GM23338 (cell line): Measurements from ENCODE around the gene UGT2B15. TPM values are rescaled to one million over a fixed set of nuclear protein-coding genes. Genes with fewer than 3 reads are reported as not detected.
A peak's percentile ranks its signal among the peaks of the same experiment; 100 is the strongest.
"Not testable (repeated sequence)": the region's sequence is repeated elsewhere in the genome, so short reads cannot be mapped to it uniquely, and the experiment has no call there.

Source experiments
- ATAC-seq: fragments of 200-7000 bp; cut with Tn5 transposase; 3 replicates; pipeline ENCODE4 v1.9.1; 2020
- DNase-seq: peaks from one replicate; pipeline ENCODE4 v3.0.0-alpha.2; 2015; ENCODE audit warnings: low spot score
- H2AFZ ChIP-seq: fragments of 200-600 bp; sonication (generic); 2 replicates; pipeline ENCODE4 v1.8.0; 2016; ENCODE audit warnings: antibody characterized with exemption, mild to moderate bottlenecking, moderate library complexity
- H3F3A ChIP-seq: fragments of 200-600 bp; sonication (generic); replicated peaks from 2 replicates; pipeline ENCODE4 v1.8.0; 2017; ENCODE audit warnings: antibody characterized with exemption, mixed run types, low read depth
- H3K27ac ChIP-seq: fragments of 200-600 bp; sonication (generic); 2 replicates; pipeline ENCODE4 v1.6.1; 2016; ENCODE audit warnings: low read depth
- H3K27me3 ChIP-seq: fragments of 200-600 bp; sonication (generic); 2 replicates; pipeline ENCODE4 v1.8.0; 2016; ENCODE audit warnings: mild to moderate bottlenecking, mixed run types, moderate library complexity; ENCODE audit not compliant: insufficient read depth
- H3K36me3 ChIP-seq: fragments of 200-600 bp; sonication (generic); 2 replicates; pipeline ENCODE4 v1.8.0; 2016; ENCODE audit warnings: mild to moderate bottlenecking; ENCODE audit not compliant: insufficient read depth
- H3K4me1 ChIP-seq: fragments of 200-600 bp; sonication (generic); 2 replicates; pipeline ENCODE4 v1.8.0; 2016; ENCODE audit warnings: mild to moderate bottlenecking, moderate library complexity; ENCODE audit not compliant: insufficient read depth
- H3K4me2 ChIP-seq: fragments of 200-600 bp; sonication (generic); 2 replicates; pipeline ENCODE4 v1.7.1; 2017; ENCODE audit warnings: mixed run types
- H3K4me3 ChIP-seq: fragments of 200-600 bp; sonication (generic); 2 replicates; pipeline ENCODE4 v1.6.1; 2016; ENCODE audit warnings: mixed run types
- H3K79me2 ChIP-seq: fragments of 200-600 bp; sonication (generic); replicated peaks from 2 replicates; pipeline ENCODE4 v1.8.0; 2017; ENCODE audit warnings: mild to moderate bottlenecking; ENCODE audit not compliant: insufficient read depth
- H3K9me2 ChIP-seq: fragments of 200-600 bp; sonication (generic); 2 replicates; pipeline ENCODE4 v1.8.0; 2017; ENCODE audit not compliant: insufficient read depth
- H4K20me1 ChIP-seq: fragments of 200-600 bp; sonication (generic); replicated peaks from 2 replicates; pipeline ENCODE4 v1.8.0; 2017; ENCODE audit warnings: mild to moderate bottlenecking; ENCODE audit not compliant: insufficient read depth
- H3K27ac Mint-ChIP-seq: 2 replicates; pipeline ENCODE4 v1.8.0; 2020; ENCODE audit warnings: inconsistent platforms, mild to moderate bottlenecking, moderate library complexity, mixed read lengths
- H3K27me3 Mint-ChIP-seq: 3 replicates; pipeline ENCODE4 v1.8.0; 2022; ENCODE audit warnings: low read depth, mild to moderate bottlenecking, moderate library complexity, mixed read lengths, inconsistent platforms; ENCODE audit not compliant: insufficient read depth, poor library complexity
- H3K36me3 Mint-ChIP-seq: 3 replicates; pipeline ENCODE4 v1.8.0; 2021; ENCODE audit warnings: low read depth, mild to moderate bottlenecking, inconsistent platforms, moderate library complexity, mixed read lengths
- H3K4me1 Mint-ChIP-seq: 3 replicates; pipeline ENCODE4 v1.8.0; 2020; ENCODE audit warnings: mild to moderate bottlenecking, inconsistent platforms, mixed read lengths
- H3K4me3 Mint-ChIP-seq: 3 replicates; pipeline ENCODE4 v1.8.0; 2021; ENCODE audit warnings: moderate library complexity, mild to moderate bottlenecking, inconsistent platforms, mixed read lengths
- H3K9me3 Mint-ChIP-seq: 3 replicates; pipeline ENCODE4 v1.8.0; 2020; ENCODE audit warnings: moderate library complexity, mild to moderate bottlenecking, inconsistent platforms, mixed read lengths
- CREB1 ChIP-seq: fragments of 250-450 bp; sonication (Bioruptor Pico); IDR thresholded peaks from 2 replicates; pipeline ENCODE4 v1.5.0; 2020; ENCODE audit warnings: low read depth, mild to moderate bottlenecking, moderate library complexity
- EZH2phosphoT487 ChIP-seq: fragments of 200-600 bp; sonication (generic); IDR thresholded peaks from one replicate; pipeline ENCODE4 v1.8.1; 2018; ENCODE audit warnings: antibody characterized with exemption; ENCODE audit not compliant: unreplicated experiment
- JUNB ChIP-seq: IDR thresholded peaks from one replicate; pipeline ENCODE4 v1.6.1; 2016; ENCODE audit warnings: antibody characterized with exemption; ENCODE audit not compliant: unreplicated experiment
- NANOG ChIP-seq: IDR thresholded peaks from 2 replicates; pipeline ENCODE4 v1.6.1; 2016; ENCODE audit warnings: antibody characterized with exemption, borderline replicate concordance
- POLR2AphosphoS5 ChIP-seq: IDR thresholded peaks from 2 replicates; pipeline ENCODE4 v1.6.1; 2016; ENCODE audit warnings: antibody characterized with exemption, low read depth
- STAT1 ChIP-seq: IDR thresholded peaks from one replicate; pipeline ENCODE4 v1.6.1; 2016; ENCODE audit warnings: antibody characterized with exemption; ENCODE audit not compliant: unreplicated experiment
- ZNF114 ChIP-seq: fragments of 250-450 bp; sonication (Bioruptor Pico); IDR thresholded peaks from 2 replicates; pipeline ENCODE4 v1.5.0; 2020; ENCODE audit warnings: mild to moderate bottlenecking, moderate library complexity
- ZNF462 ChIP-seq: fragments of 250-450 bp; sonication (Bioruptor Pico); IDR thresholded peaks from 2 replicates; pipeline ENCODE4 v1.5.0; 2020; ENCODE audit warnings: mild to moderate bottlenecking, moderate library complexity
- polyA plus RNA-seq: library from polyadenylated mRNA; unstranded; fragments of >200 nt; fragmentation: Nextera tagmentation; extraction: Ambion mirVana; gene quantifications from 2 replicates; pipeline ENCODE4 v1.2.1, GENCODE V29; 2016
- total RNA-seq: library from RNA; depleted of rRNA; stranded (reverse); fragments of >200 nt; shearing (Covaris generic); gene quantifications from 2 replicates; pipeline ENCODE4 v1.2.3, GENCODE V29; 2014
- TF ChIP-seq, protein P1 (sequence below): IDR thresholded peaks from 2 replicates; pipeline ENCODE4 v1.6.1; 2016; ENCODE audit warnings: antibody characterized with exemption

The UGT2B15 gene
- total and polyA plus RNA-seq, 2 experiments from 2014 or later, result not detected

GRCh38 chr4:68658672-68659071 is 11.8 kb downstream of the UGT2B15 start:
- Histone ChIP-seq H3K4me1 (peaks cover 40% of the 10 kb centered on the region), H3K27me3 (no peaks in the 10 kb centered on the region), H3K9me2 (no peaks in the 10 kb centered on the region), H4K20me1 (no peaks in the 10 kb centered on the region), H3K27ac (no peak overlapping the region), H3K79me2 (no peaks in the 10 kb centered on the region), H3F3A (no peaks in the 10 kb centered on the region), H3K4me2 (no peak overlapping the region), H2AFZ (peak overlapping the region; percentile 5; the same call in 1 of the 2 replicates), H3K4me3 (no peak overlapping the region), H3K36me3 (no peaks in the 10 kb centered on the region)
- peaks cover 13% of the 10 kb centered on the region; the same call in 2 of the 3 replicates for H3K36me3 Mint-ChIP-seq
- no peak overlapping the region for H3K4me3 Mint-ChIP-seq
- ATAC-seq (no peak), DNase-seq (no peak)
- H3K4me1 Mint-ChIP-seq, result peaks cover 39% of the 10 kb centered on the region
- peaks cover 5% of the 10 kb centered on the region; the same call in 2 of the 3 replicates for H3K9me3 Mint-ChIP-seq
- TF ChIP-seq, protein P1, sequence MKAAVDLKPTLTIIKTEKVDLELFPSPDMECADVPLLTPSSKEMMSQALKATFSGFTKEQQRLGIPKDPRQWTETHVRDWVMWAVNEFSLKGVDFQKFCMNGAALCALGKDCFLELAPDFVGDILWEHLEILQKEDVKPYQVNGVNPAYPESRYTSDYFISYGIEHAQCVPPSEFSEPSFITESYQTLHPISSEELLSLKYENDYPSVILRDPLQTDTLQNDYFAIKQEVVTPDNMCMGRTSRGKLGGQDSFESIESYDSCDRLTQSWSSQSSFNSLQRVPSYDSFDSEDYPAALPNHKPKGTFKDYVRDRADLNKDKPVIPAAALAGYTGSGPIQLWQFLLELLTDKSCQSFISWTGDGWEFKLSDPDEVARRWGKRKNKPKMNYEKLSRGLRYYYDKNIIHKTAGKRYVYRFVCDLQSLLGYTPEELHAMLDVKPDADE, result no peak
- TF ChIP-seq ZNF462 (no peak), EZH2phosphoT487 (no peak), ZNF114 (CRISPR knock-in tag) (no peak), NANOG (no peak), CREB1 (CRISPR knock-in tag) (no peak), POLR2AphosphoS5 (no peak), JUNB (no peak), STAT1 (no peak)
- no peak overlapping the region for H3K27ac Mint-ChIP-seq
- H3K27me3 Mint-ChIP-seq, result no peaks in the 10 kb centered on the region

GRCh38 chr4:68657022-68657594 is 13.3 kb downstream of the UGT2B15 start:
- Histone ChIP-seq H3K27ac (0 out of 2 replicates have a peak overlapping the region, but pooled peaks have one; percentile 88), H3K4me2 (peak overlapping the region; percentile 31; the same call in 1 of the 2 replicates), H3K4me1 (peaks cover 40% of the 10 kb centered on the region)
- ATAC-seq, H3F3A ChIP-seq, H3K4me3 Mint-ChIP-seq, H3K4me3 ChIP-seq, H3K27ac Mint-ChIP-seq, H3K9me3 Mint-ChIP-seq, H3K9me2 ChIP-seq, H2AFZ ChIP-seq, H3K27me3 ChIP-seq, H3K79me2 ChIP-seq, H3K36me3 ChIP-seq, H4K20me1 ChIP-seq, DNase-seq, H3K27me3 Mint-ChIP-seq: not testable (repeated sequence)
- peaks cover 13% of the 10 kb centered on the region; the same call in 2 of the 3 replicates for H3K36me3 Mint-ChIP-seq
- peaks cover 32% of the 10 kb centered on the region for H3K4me1 Mint-ChIP-seq

GRCh38 chr4:68656445-68656973 is 13.9 kb downstream of the UGT2B15 start:
- H3K4me1 Mint-ChIP-seq, result peaks cover 27% of the 10 kb centered on the region
- peak overlapping the region; percentile 18 for H3K27ac Mint-ChIP-seq
- not testable (repeated sequence) for H3F3A ChIP-seq, ATAC-seq, H4K20me1 ChIP-seq, H3K79me2 ChIP-seq, H3K27me3 ChIP-seq, H3K36me3 ChIP-seq, DNase-seq, H3K9me3 Mint-ChIP-seq, H3K4me3 ChIP-seq, H3K9me2 ChIP-seq, H3K27me3 Mint-ChIP-seq, H3K4me3 Mint-ChIP-seq
- Histone ChIP-seq H3K4me2 (peak overlapping the region; percentile 31), H3K27ac (peak overlapping the region; percentile 88; the same call in 1 of the 2 replicates), H3K4me1 (peaks cover 35% of the 10 kb centered on the region), H2AFZ (peak overlapping the region; percentile 34; the same call in 1 of the 2 replicates)
- peaks cover 13% of the 10 kb centered on the region; the same call in 2 of the 3 replicates for H3K36me3 Mint-ChIP-seq
